Adrenal gland (tissue), 12 donors: Measurements from ENCODE around the gene SPATA12. TPM values are rescaled to one million over a fixed set of nuclear protein-coding genes. Genes with fewer than 3 reads are reported as not detected.

ENCODE experiments used
- DNase-seq, 7 donors: peaks; one replicate each; pipeline ENCODE4 v3.0.0-alpha.2; 2019 to 2020
- H3K27ac ChIP-seq, 5 donors: fragments of 200-600 bp; sonication (generic) in 4 of 5; 1 replicate in 3 of 5; 2 replicates in 2 of 5; pipeline versions ENCODE4 v1.5.1 to v1.8.0; 2016 to 2020; ENCODE audit warnings: mild to moderate bottlenecking in 1 of 5
- H3K27me3 ChIP-seq: fragments of 200-600 bp; 2 replicates; pipeline ENCODE4 v1.8.0; 2021
- H3K36me3 ChIP-seq, 2 donors: fragments of 200-600 bp; replicated peaks in 1 of 2; 1 replicate in 1 of 2; 2 replicates in 1 of 2; pipeline versions ENCODE4 v1.5.1 to v1.8.0; 2018 to 2022
- H3K4me1 ChIP-seq, 2 donors: fragments of 200-600 bp; replicated peaks in 1 of 2; 1 replicate in 1 of 2; 2 replicates in 1 of 2; pipeline versions ENCODE4 v1.5.1 to v1.8.0; 2018 to 2021
- H3K4me3 ChIP-seq, 4 donors: fragments of 200-600 bp; sonication (generic) in 3 of 4; one replicate each; pipeline ENCODE4 v1.5.1; 2016 to 2018
- H3K9me3 ChIP-seq, 3 donors: fragments of 200-600 bp; sonication (generic) in 1 of 3; replicated peaks in 1 of 3; 1 replicate in 2 of 3; 2 replicates in 1 of 3; pipeline versions ENCODE4 v1.5.1 to v1.8.0; 2016 to 2021
- POLR2A ChIP-seq, 2 donors: fragments of 450-650 bp; IDR thresholded peaks; one replicate each; pipeline ENCODE4 v1.6.1; 2017; ENCODE audit warnings: antibody characterized with exemption in 2 of 2, mild to moderate bottlenecking in 2 of 2, moderate library complexity in 1 of 2
- WGBS, 4 donors: extraction: QIAGEN DNeasy Blood & Tissue Kit in 2 of 4; methylation state at CpG; one replicate each; pipeline versions ENCODE4 v1.1.5 to v1.1.7; 2013 to 2017; 5-methylcytosine and 5-hydroxymethylcytosine counted together
- intact Hi-C, 2 donors: fragments of 100-400 bp; cut with DNase I; formaldehyde crosslinking; loops; one replicate each; pipeline versions ENCODE4 v1.14.1 to v1.15.0; 2022 to 2023
- polyA plus RNA-seq, 3 donors: library from polyadenylated mRNA; stranded (reverse); fragments of 200-250 nt in 2 of 3; fragments of 350-450 nt in 1 of 3; fragmentation: Illumina TruSeq in 1 of 3; extraction: RNeasy Lipid Tissue Mini Kit (QIAGEN cat#74804) in 1 of 3; gene quantifications; one replicate each; pipeline ENCODE4 v1.2.3, GENCODE V29; 2013 to 2014
- total RNA-seq, 9 donors: library from RNA; depleted of rRNA in 4 of 9; stranded (reverse); fragments of >200 nt in 4 of 9; fragments of 120-200 nt in 1 of 9; fragmentation: NEBNext Ultra II Directional in 1 of 9; extraction: Animal tissue kit (Norgen Biotek cat#: 25700) in 1 of 9; gene quantifications; one replicate each; pipeline versions ENCODE4 v1.1.0 to v1.2.4, GENCODE V29; 2013 to 2023
- TF ChIP-seq, protein P1 (sequence below), 6 experiments: fragments of 450-650 bp in 4 of 6; fragments of 200-600 bp in 2 of 6; sonication (generic) in 1 of 6; IDR thresholded peaks; 1 replicate in 5 of 6; 2 replicates in 1 of 6; pipeline versions ENCODE4 v1.5.1 to v1.8.0; 2016 to 2021; ENCODE audit warnings: antibody characterized with exemption in 6 of 6, mild to moderate bottlenecking in 2 of 6, moderate library complexity in 1 of 6
- donor health status: healthy with polysubstance abuse.
- donor health status: Bipolar disorder and iron deficiency.
- donor health status: DM: yes; HTN: yes; CAD: no.
- donor health status: DM: no; HTN: no; CAD: no.
- donor health status: DM: no; HTN: no; CAD: no.
- donor health status: DM: yes; HTN: yes; CAD: no.

The SPATA12 gene
- total and polyA plus RNA-seq, 12 donors = 0.07 to 0.83 (median 0.44) TPM; not detected in 4

DNA sequence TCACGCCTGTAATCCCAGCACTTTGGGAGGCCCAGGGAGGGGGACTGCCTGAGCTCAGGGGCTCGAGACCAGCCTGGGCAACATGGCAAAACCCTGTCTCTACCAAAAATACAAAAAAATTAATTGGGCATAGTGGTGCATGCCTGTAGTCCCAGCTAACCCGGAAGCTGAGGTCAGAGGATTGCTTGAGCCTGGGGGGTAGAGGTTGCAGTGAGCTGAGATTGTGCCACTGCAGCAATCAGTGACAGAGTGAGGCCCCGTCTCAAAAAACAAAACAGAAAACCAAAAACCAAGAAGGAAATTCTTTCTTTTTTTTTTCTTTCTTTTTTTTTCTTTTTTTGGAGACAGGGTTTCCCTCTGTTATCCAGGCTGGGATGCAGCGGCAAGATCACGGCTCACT, 3.5 kb downstream of the SPATA12 start:
- no peak overlapping the region for H3K4me3 ChIP-seq
- TF ChIP-seq, protein P1, sequence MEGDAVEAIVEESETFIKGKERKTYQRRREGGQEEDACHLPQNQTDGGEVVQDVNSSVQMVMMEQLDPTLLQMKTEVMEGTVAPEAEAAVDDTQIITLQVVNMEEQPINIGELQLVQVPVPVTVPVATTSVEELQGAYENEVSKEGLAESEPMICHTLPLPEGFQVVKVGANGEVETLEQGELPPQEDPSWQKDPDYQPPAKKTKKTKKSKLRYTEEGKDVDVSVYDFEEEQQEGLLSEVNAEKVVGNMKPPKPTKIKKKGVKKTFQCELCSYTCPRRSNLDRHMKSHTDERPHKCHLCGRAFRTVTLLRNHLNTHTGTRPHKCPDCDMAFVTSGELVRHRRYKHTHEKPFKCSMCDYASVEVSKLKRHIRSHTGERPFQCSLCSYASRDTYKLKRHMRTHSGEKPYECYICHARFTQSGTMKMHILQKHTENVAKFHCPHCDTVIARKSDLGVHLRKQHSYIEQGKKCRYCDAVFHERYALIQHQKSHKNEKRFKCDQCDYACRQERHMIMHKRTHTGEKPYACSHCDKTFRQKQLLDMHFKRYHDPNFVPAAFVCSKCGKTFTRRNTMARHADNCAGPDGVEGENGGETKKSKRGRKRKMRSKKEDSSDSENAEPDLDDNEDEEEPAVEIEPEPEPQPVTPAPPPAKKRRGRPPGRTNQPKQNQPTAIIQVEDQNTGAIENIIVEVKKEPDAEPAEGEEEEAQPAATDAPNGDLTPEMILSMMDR (IDR thresholded peaks at IDR 0.05) = no peak
- no peak for TF ChIP-seq POLR2A (IDR thresholded peaks at IDR 0.05)
- no peak overlapping the region for H3K27ac ChIP-seq
- peaks cover 9 to 34% of the 10 kb centered on the region in 2 donors for H3K4me1 ChIP-seq
- WGBS, 4 donors = 85 to 89% (median 87%) methylated on average over 6 of the region's 6 CpGs
- intact Hi-C loops = no loop called here
- DNase-seq = no peak
- H3K9me3 ChIP-seq = no peaks in the 10 kb centered on the region
- no peaks in the 10 kb centered on the region for H3K36me3 ChIP-seq
- no peaks in the 10 kb centered on the region for H3K27me3 ChIP-seq

DNA sequence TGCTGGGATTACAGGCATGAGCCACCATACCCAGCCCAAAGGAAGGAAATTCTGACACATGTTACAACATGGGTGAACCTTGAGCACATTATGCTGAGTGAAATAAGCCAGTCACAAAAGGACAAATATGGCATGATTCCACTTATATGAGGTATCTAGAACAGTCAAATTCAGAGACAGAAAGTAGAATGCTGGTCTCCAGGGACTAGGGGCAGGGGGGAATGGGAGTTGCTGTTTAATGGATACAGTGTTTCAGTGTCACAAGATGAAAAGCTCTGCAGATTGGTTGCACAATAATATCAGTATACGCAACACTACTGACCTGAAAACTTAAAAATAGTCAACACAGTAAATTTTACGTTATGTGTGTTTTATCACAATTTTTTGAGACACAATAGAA, 4.1 kb downstream of the SPATA12 start:
- no peak overlapping the region for H3K4me3 ChIP-seq
- H3K4me1 ChIP-seq = peaks cover 9 to 34% of the 10 kb centered on the region in 2 donors
- H3K27ac ChIP-seq = no peak overlapping the region
- H3K36me3 ChIP-seq = no peaks in the 10 kb centered on the region
- DNase-seq = no peak
- intact Hi-C loops = no loop called here
- TF ChIP-seq, protein P1 (IDR thresholded peaks at IDR 0.05) = no peak
- no peak for TF ChIP-seq POLR2A (IDR thresholded peaks at IDR 0.05)
- H3K9me3 ChIP-seq = no peaks in the 10 kb centered on the region
- WGBS, 4 donors = 60 to 76% (median 72%) methylated on average over 2 of the region's 2 CpGs
- no peaks in the 10 kb centered on the region for H3K27me3 ChIP-seq

DNA sequence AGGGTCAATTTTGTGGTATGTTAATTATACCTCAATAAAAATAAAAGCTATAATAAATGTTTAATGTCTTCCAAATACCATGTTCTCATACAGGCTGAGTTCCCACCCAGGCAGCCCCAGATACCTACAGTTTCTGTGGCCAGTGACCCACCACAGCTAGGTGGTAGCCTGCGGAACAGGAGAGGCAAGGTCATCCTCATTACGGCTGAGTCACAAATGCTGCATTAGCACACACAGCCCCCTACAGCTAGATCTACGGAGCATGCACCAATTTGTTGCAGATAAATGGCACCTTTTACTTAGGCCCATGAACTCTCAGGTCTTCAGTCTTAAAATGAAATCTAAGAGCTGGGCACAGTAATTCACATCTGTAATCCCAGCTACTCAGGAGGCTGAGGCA, 5.1 kb downstream of the SPATA12 start:
- no peak overlapping the region for H3K4me3 ChIP-seq
- peak overlapping the region in 1 of 5 donors; percentile 9 for H3K27ac ChIP-seq
- no peaks in the 10 kb centered on the region for H3K36me3 ChIP-seq
- DNase-seq = peak in 5 of 7 donors; percentile 37 to 47 (median 43)
- H3K9me3 ChIP-seq = no peaks in the 10 kb centered on the region
- WGBS, 4 donors = 39 to 53% (median 45%) methylated on average over 3 of the region's 3 CpGs
- H3K27me3 ChIP-seq = no peaks in the 10 kb centered on the region
- H3K4me1 ChIP-seq = peaks cover 9 to 26% of the 10 kb centered on the region in 2 donors
- intact Hi-C loops = no loop called here
- no peak for TF ChIP-seq POLR2A (IDR thresholded peaks at IDR 0.05)
- TF ChIP-seq, protein P1 (IDR thresholded peaks at IDR 0.05) = no peak

DNA sequence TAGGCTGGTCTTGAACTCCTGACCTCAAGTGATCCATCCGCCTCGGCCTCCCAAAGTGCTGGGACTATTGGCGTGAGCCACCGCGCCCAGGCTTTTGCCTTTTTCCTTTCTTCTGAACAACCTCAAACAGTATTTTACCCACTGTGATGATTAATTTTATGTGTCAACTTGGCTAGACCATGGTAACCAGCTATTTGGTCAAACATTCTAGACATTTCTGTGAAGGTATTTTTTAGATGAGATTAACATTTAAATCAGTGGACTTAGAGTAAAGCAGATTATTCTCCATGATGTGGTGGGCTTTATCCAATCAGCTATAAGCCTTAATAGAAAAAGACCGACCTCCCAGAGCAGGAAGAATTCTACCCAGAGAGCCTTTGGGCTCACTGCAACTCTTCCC, 6.0 kb downstream of the SPATA12 start:
- intact Hi-C loops = no loop called here
- Histone ChIP-seq H3K4me1 (peaks cover 9 to 19% of the 10 kb centered on the region in 2 donors), H3K4me3 (no peak overlapping the region), H3K27ac (no peak overlapping the region), H3K27me3 (no peaks in the 10 kb centered on the region), H3K36me3 (no peaks in the 10 kb centered on the region), H3K9me3 (no peaks in the 10 kb centered on the region)
- 91 to 95% (median 94%) methylated on average over 6 of the region's 6 CpGs for WGBS, 4 donors
- DNase-seq = no peak
- TF ChIP-seq, protein P1 (IDR thresholded peaks at IDR 0.05) = no peak
- no peak for TF ChIP-seq POLR2A (IDR thresholded peaks at IDR 0.05)
